A549 (cell line): ENCODE data around the gene PRR15L. TPM values are rescaled to one million over a fixed set of nuclear protein-coding genes. Genes with fewer than 3 reads are reported as not detected.

Source experiments
- ATAC-seq, 2 experiments: fragments of 200-7000 bp in 1 of 2; fragments of >200 bp in 1 of 2; cut with Nextera tagmentation in 1 of 2; cut with Tn5 transposase in 1 of 2; 3 replicates each; pipeline versions ENCODE4 v1.8.0 to v1.9.1; 2018 to 2020; ENCODE audit warnings: mild to moderate bottlenecking in 1 of 2, moderate library complexity in 1 of 2
- CTCF ChIA-PET: fragments of 300-600 bp; sonication (Branson Sonifier 250); formaldehyde crosslinking; extraction: SDS; loops from one replicate; lab custom pipeline; 2021; ENCODE audit warnings: antibody characterized with exemption, inconsistent platforms; lab: Yijun Ruan, JAX
- POLR2A ChIA-PET: fragments of 350-600 bp; formaldehyde crosslinking; extraction: SDS; loops from one replicate; lab custom pipeline; 2021; ENCODE audit warnings: antibody characterized with exemption, inconsistent platforms; lab: Yijun Ruan, JAX
- DNase-seq, 2 experiments: peaks; one replicate each; pipeline versions ENCODE4 v3.0.0 to v3.0.0-alpha.2; 2011 to 2016; ENCODE audit warnings: low read depth in 1 of 2, low spot score in 1 of 2
- FAIRE-seq: peaks from 2 replicates; lab custom pipeline; 2011; peaks lifted over from hg19 to GRCh38; lab: Jason Lieb, UNC
- H3K27ac ChIP-seq, 2 experiments: fragments of >200 bp; sonication (Bioruptor Twin); formaldehyde crosslinking; 3 replicates each; pipeline ENCODE4 v1.5.1; 2016 to 2017
- H3K4me1 ChIP-seq: fragments of >200 bp; sonication (Bioruptor Twin); formaldehyde crosslinking; 3 replicates; pipeline ENCODE4 v1.6.1; 2016
- H3K4me2 ChIP-seq: fragments of >200 bp; sonication (Bioruptor Twin); formaldehyde crosslinking; 3 replicates; pipeline ENCODE4 v1.6.1; 2016
- H3K4me3 ChIP-seq: fragments of >200 bp; sonication (Bioruptor Twin); formaldehyde crosslinking; 3 replicates; pipeline ENCODE4 v1.5.1; 2016
- H3K9me3 ChIP-seq: fragments of >200 bp; sonication (Bioruptor Twin); formaldehyde crosslinking; 3 replicates; pipeline ENCODE4 v1.6.1; 2016
- CBX2 ChIP-seq: fragments of 200-600 bp; sonication (generic); IDR thresholded peaks from 2 replicates; pipeline ENCODE4 v1.6.1; 2016; ENCODE audit warnings: low read depth, mild to moderate bottlenecking, borderline replicate concordance
- CHD4 ChIP-seq: fragments of 200-600 bp; sonication (generic); IDR thresholded peaks from 2 replicates; pipeline ENCODE4 v1.6.1; 2016; ENCODE audit warnings: antibody characterized with exemption, mild to moderate bottlenecking, borderline replicate concordance
- EHF ChIP-seq: fragments of 250-450 bp; sonication (Bioruptor Pico); IDR thresholded peaks from 2 replicates; pipeline ENCODE4 v1.5.0; 2020; ENCODE audit warnings: mild to moderate bottlenecking
- ELK1 ChIP-seq: fragments of 150-350 bp; IDR thresholded peaks from 2 replicates; pipeline ENCODE4 v1.6.1; 2014; ENCODE audit warnings: low read depth, mild to moderate bottlenecking, low read length
- EP300 ChIP-seq, 2 experiments: fragments of >200 bp; sonication (Bioruptor Twin); formaldehyde crosslinking; IDR thresholded peaks; 2 replicates in 1 of 2; 3 replicates in 1 of 2; pipeline ENCODE4 v1.6.1; 2016 to 2017
- FOSL2 ChIP-seq, 2 experiments: fragments of 450-650 bp in 1 of 2; fragments of >200 bp in 1 of 2; sonication (Bioruptor Twin) in 1 of 2; formaldehyde crosslinking; IDR thresholded peaks; 2 replicates each; pipeline versions ENCODE4 v1.5.0 to v1.6.1; 2016 to 2020; ENCODE audit warnings: mild to moderate bottlenecking in 1 of 2, moderate library complexity in 1 of 2
- GATA3 ChIP-seq: IDR thresholded peaks from 2 replicates; pipeline ENCODE4 v1.6.1; 2012; ENCODE audit warnings: borderline replicate concordance
- JUN ChIP-seq, 2 experiments: fragments of >200 bp; sonication (Bioruptor Twin); formaldehyde crosslinking; IDR thresholded peaks; 2 replicates in 1 of 2; 3 replicates in 1 of 2; pipeline ENCODE4 v1.6.1; 2016 to 2017
- KDM1A ChIP-seq: fragments of 200-600 bp; sonication (generic); IDR thresholded peaks from 2 replicates; pipeline ENCODE4 v1.6.1; 2016; ENCODE audit warnings: low read depth, mild to moderate bottlenecking
- KDM5A ChIP-seq: fragments of 200-600 bp; sonication (generic); IDR thresholded peaks from 2 replicates; pipeline ENCODE4 v1.6.1; 2016; ENCODE audit warnings: antibody characterized with exemption, mild to moderate bottlenecking
- MAFK ChIP-seq: fragments of 450-650 bp; IDR thresholded peaks from 2 replicates; pipeline ENCODE4 v1.6.1; 2014; ENCODE audit not compliant: partially characterized antibody
- MAX ChIP-seq: IDR thresholded peaks from 2 replicates; pipeline ENCODE4 v1.6.1; 2012
- POLR2A ChIP-seq: IDR thresholded peaks from 2 replicates; pipeline ENCODE4 v1.6.1; 2012; ENCODE audit warnings: mild to moderate bottlenecking, low read length
- POLR2AphosphoS2 ChIP-seq: conservative IDR thresholded peaks from 2 replicates; pipeline ENCODE4 v1.6.1; 2012; ENCODE audit warnings: low read length, improper control_type of control experiment, inconsistent platforms
- RAD21 ChIP-seq, 2 experiments: fragments of >200 bp in 1 of 2; sonication (Bioruptor Twin) in 1 of 2; formaldehyde crosslinking in 1 of 2; IDR thresholded peaks in 1 of 2; conservative IDR thresholded peaks in 1 of 2; 2 replicates in 1 of 2; 3 replicates in 1 of 2; pipeline ENCODE4 v1.6.1; 2012 to 2018; ENCODE audit warnings: inconsistent platforms in 1 of 2
- RCOR1 ChIP-seq: fragments of 150-350 bp; IDR thresholded peaks from 2 replicates; pipeline ENCODE4 v1.6.1; 2014; ENCODE audit warnings: antibody characterized with exemption, low read length, low read depth
- REST ChIP-seq: fragments of 200-600 bp; sonication (generic); IDR thresholded peaks from 2 replicates; pipeline ENCODE4 v1.6.1; 2016; ENCODE audit warnings: antibody characterized with exemption, mild to moderate bottlenecking, moderate library complexity
- SMC3 ChIP-seq: fragments of >200 bp; sonication (Bioruptor Twin); formaldehyde crosslinking; IDR thresholded peaks from 3 replicates; pipeline ENCODE4 v1.6.1; 2018; ENCODE audit warnings: inconsistent platforms
- SREBF2 ChIP-seq: fragments of 450-650 bp; IDR thresholded peaks from 2 replicates; pipeline ENCODE4 v1.6.1; 2014; ENCODE audit warnings: mild to moderate bottlenecking, moderate library complexity
- TFCP2L1 ChIP-seq: fragments of 250-450 bp; sonication (Bioruptor Pico); IDR thresholded peaks from 2 replicates; pipeline ENCODE4 v1.5.0; 2021; ENCODE audit warnings: mild to moderate bottlenecking
- TP53 ChIP-seq: fragments of 250-450 bp; sonication (Bioruptor Pico); IDR thresholded peaks from 2 replicates; pipeline ENCODE4 v1.5.0; 2021; ENCODE audit warnings: mild to moderate bottlenecking, moderate library complexity
- ZFP36 ChIP-seq: fragments of 450-650 bp; IDR thresholded peaks from 2 replicates; pipeline ENCODE4 v1.6.1; 2014; ENCODE audit warnings: borderline replicate concordance; ENCODE audit not compliant: partially characterized antibody
- ZNF302 ChIP-seq: fragments of 250-450 bp; sonication (Bioruptor Pico); IDR thresholded peaks from 2 replicates; pipeline ENCODE4 v1.9.0; 2021; ENCODE audit warnings: inconsistent platforms, mild to moderate bottlenecking, moderate library complexity
- ZSCAN20 ChIP-seq: fragments of 250-450 bp; sonication (Bioruptor Pico); IDR thresholded peaks from 2 replicates; pipeline ENCODE4 v1.8.0; 2022; ENCODE audit warnings: mild to moderate bottlenecking, moderate library complexity
- WGBS: methylation state at CpG from one replicate; pipeline ENCODE4 v1.1.6; 2017; ENCODE audit errors: missing lambda C conversion rate; 5-methylcytosine and 5-hydroxymethylcytosine counted together
- polyA plus RNA-seq, 4 experiments: library from polyadenylated mRNA; depleted of rRNA in 3 of 4; stranded (reverse); fragments of >200 nt; fragmentation: RNase III in 1 of 4; extraction: RNeasy Plus Mini Kit Qiagen cat#74134 plus additional on column Dnase treatment in 1 of 4; gene quantifications; 2 replicates in 3 of 4; 3 replicates in 1 of 4; pipeline ENCODE4 v1.2.3, GENCODE V29; 2011 to 2017
- TF ChIP-seq, protein P1 (sequence below): IDR thresholded peaks from 2 replicates; pipeline ENCODE4 v1.6.1; 2012

The PRR15L gene
- polyA plus RNA-seq, 2 of the 4 experiments (the other 2 are of a cell fraction), result 1.6 to 2.2 TPM

DNA sequence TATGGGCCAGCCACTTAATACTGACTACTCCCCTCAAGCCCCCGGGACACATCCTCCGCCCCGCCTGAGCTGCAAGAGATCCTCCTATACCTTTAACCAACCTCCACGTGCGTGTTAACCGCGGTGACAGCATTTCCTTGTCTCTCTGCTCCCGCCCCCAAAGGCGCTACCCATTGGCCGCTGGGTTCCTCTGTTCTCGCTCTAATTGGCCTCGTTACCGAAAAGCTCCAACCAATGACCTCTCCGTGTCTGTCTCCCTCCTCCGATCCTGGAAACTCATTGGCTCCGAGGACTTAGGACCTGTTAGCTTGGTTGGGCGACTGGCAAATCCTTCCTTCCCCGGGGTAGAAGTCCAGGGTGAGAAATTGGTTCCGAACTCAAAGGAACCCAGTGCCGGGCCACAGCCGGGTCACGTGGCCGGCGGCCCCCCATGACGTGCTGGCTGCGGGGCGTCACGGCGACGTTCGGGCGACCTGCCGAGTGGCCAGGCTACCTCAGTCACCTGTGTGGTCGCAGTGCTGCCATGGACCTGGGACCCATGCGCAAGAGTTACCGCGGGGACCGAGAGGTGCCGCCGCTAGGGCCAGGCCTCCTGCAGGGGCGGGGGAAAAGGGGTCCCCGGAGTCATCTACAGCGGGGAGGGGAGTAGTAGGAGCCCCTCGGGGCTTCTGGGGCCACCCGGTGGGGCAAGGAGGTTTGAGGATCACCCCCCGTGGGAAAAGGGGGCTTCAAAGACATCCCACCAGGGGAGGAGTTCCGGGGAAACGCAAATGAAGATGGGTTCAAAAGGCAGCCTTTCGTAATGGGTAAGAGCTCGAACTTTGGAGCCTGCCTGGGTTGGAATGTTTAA is 16.2 kb downstream of the PRR15L start, which contains the start of gene PNPO (continued):
- TF ChIP-seq SMC3, result no peak
- peak; percentile 63 to 77; a peak in 4 of 5 replicates for TF ChIP-seq JUN (IDR thresholded peaks at IDR 0.05)
- no peak for TF ChIP-seq RAD21 (conservative IDR thresholded peaks at IDR 0.05 in 1 of 2, IDR thresholded peaks at IDR 0.05 in 1 of 2)
- TF ChIP-seq TP53 (CRISPR knock-in tag), result peak; percentile 81

DNA sequence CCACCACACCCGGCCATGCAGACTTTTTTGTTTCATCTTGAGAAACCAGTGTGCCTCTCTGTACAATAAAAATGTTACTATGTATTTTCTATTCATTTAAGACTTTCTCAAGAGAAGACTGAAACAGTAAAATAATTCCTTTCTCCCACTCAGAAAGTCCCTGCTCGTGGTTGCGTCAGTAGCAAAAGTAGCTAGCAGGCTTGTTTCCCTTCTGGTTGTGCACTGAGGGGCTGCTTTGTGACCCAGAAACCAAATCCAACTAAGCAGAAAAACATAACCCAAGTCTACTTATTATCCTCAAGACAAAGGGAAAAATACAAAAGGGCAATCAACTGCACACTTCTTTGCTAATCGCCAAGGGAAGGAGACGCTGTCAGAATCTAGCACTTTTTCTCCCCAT is 19.7 kb downstream of the PRR15L start:
- Histone ChIP-seq H3K4me2 (no peak overlapping the region), H3K4me1 (peaks cover 34% of the 10 kb centered on the region), H3K27ac (no peak overlapping the region), H3K9me3 (no peaks in the 10 kb centered on the region), H3K4me3 (no peak overlapping the region)
- ChIA-PET CTCF (interaction anchor here (1.0 to 21.7 kb wide), 6 partner anchors 8 to 95 kb away, joined by 3 to 320 read pairs (median 14); partner anchors contain the start of genes CDK5RAP3, PNPO and SCRN2), POLR2A (no interaction called here)
- no peak for TF ChIP-seq KDM1A
- no peak for TF ChIP-seq SMC3
- TF ChIP-seq CBX2, result no peak
- no peak for TF ChIP-seq RCOR1
- TF ChIP-seq REST, result no peak
- no peak for TF ChIP-seq ZNF302 (CRISPR knock-in tag)
- TF ChIP-seq EP300 (IDR thresholded peaks at IDR 0.05), result no peak
- TF ChIP-seq ZSCAN20 (CRISPR knock-in tag), result no peak
- no peak for TF ChIP-seq MAFK
- TF ChIP-seq POLR2AphosphoS2, result no peak
- TF ChIP-seq, protein P1, sequence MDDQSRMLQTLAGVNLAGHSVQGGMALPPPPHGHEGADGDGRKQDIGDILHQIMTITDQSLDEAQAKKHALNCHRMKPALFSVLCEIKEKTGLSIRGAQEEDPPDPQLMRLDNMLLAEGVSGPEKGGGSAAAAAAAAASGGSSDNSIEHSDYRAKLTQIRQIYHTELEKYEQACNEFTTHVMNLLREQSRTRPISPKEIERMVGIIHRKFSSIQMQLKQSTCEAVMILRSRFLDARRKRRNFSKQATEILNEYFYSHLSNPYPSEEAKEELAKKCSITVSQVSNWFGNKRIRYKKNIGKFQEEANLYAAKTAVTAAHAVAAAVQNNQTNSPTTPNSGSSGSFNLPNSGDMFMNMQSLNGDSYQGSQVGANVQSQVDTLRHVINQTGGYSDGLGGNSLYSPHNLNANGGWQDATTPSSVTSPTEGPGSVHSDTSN, result no peak
- TF ChIP-seq GATA3, result no peak
- no peak for TF ChIP-seq CHD4
- no peak for TF ChIP-seq SREBF2
- no peak for TF ChIP-seq EHF (CRISPR knock-in tag)
- TF ChIP-seq ZFP36, result no peak
- no peak for TF ChIP-seq KDM5A
- WGBS, result 96% methylated on average over 5 of the region's 5 CpGs
- FAIRE-seq (no peak), ATAC-seq (no peak), DNase-seq (no peak)

GRCh38 chr17:47935961-47936360 is 21.7 kb downstream of the PRR15L start:
- Histone ChIP-seq H3K4me1 (peaks cover 29% of the 10 kb centered on the region), H3K27ac (peak overlapping the region; percentile 37 to 72; a peak in 5 of 6 replicates), H3K9me3 (no peaks in the 10 kb centered on the region), H3K4me3 (no peak overlapping the region), H3K4me2 (peak overlapping the region; percentile 39)
- DNase-seq, result peak; percentile 75 to 81
- 37% methylated on average over 5 of the region's 5 CpGs for WGBS
- ChIA-PET CTCF (interaction anchor here (0.8 to 21.7 kb wide), 10 partner anchors 10 to 89 kb away, joined by 3 to 320 read pairs (median 3); partner anchors contain the start of genes CDK5RAP3 and PNPO), POLR2A (interaction anchor here (0.6 to 1.7 kb wide), 2 partner anchors 30 to 40 kb away, joined by 3 to 5 read pairs; partner anchors contain the start of gene SP2)
- no peak for FAIRE-seq
- peak; percentile 74 to 82 for ATAC-seq
- TF ChIP-seq SMC3 (no peak), POLR2A (no peak), MAX (peak; percentile 37; the same call in 1 of the 2 replicates), ELK1 (no peak), TFCP2L1 (no peak), KDM1A (no peak), REST (no peak), ZFP36 (no peak), FOSL2 (IDR thresholded peaks at IDR 0.05) (no peak), FOSL2 (CRISPR knock-in tag; IDR thresholded peaks at IDR 0.05) (peak; percentile 38; the same call in 1 of the 2 replicates)
